B cell (primary cell): ENCODE results near the gene ZNF212. TPM values are rescaled to one million over a fixed set of nuclear protein-coding genes. Genes with fewer than 3 reads are reported as not detected.
"Not testable (repeated sequence)": the region's sequence is repeated elsewhere in the genome, so short reads cannot be mapped to it uniquely, and the experiment has no call there.

Experiments
- ATAC-seq: fragments of 200-7000 bp; cut with Tn5 transposase; one replicate; pipeline ENCODE4 v1.10.0; 2021; ENCODE audit warnings: low read depth, mild to moderate bottlenecking, moderate number of reproducible peaks, moderate library complexity
- CTCF ChIA-PET: fragments of 350-600 bp; sonication (Branson Sonifier 250); formaldehyde crosslinking; loops from one replicate; lab custom pipeline; 2021; ENCODE audit warnings: antibody characterized with exemption, inconsistent platforms; lab: Charles Lee
- POLR2A ChIA-PET: fragments of 350-600 bp; sonication (Branson Sonifier 250); formaldehyde crosslinking; loops from one replicate; lab custom pipeline; 2021; ENCODE audit warnings: antibody characterized with exemption; lab: Charles Lee
- DNase-seq: peaks from one replicate; pipeline ENCODE4 v3.0.0; 2013
- H2AFZ ChIP-seq: 2 replicates; pipeline ENCODE4 v1.6.1; 2012; ENCODE audit warnings: mild to moderate bottlenecking, low read depth, low read length; ENCODE audit not compliant: insufficient read depth, poor library complexity, severe bottlenecking
- H3K27ac ChIP-seq, 2 donors: 1 replicate in 1 of 2; 2 replicates in 1 of 2; pipeline ENCODE4 v1.5.1; 2012 to 2013; ENCODE audit warnings: low read length in 2 of 2, mild to moderate bottlenecking in 2 of 2, moderate library complexity in 1 of 2
- H3K27me3 ChIP-seq, 4 experiments: fragments of 200-600 bp in 1 of 4; sonication (generic) in 1 of 4; replicated peaks in 1 of 4; 1 replicate in 2 of 4; 2 replicates in 2 of 4; pipeline versions ENCODE4 v1.6.1 to v1.7.0; 2013 to 2016; ENCODE audit warnings: low read length in 3 of 4, mild to moderate bottlenecking in 2 of 4, mixed read lengths in 1 of 4, moderate library complexity in 1 of 4; ENCODE audit not compliant: insufficient read depth in 4 of 4, control insufficient read depth in 3 of 4; ENCODE audit errors: control extremely low read depth in 1 of 4
- H3K36me3 ChIP-seq, 2 experiments: replicated peaks in 1 of 2; 1 replicate in 1 of 2; 2 replicates in 1 of 2; pipeline versions ENCODE4 v1.6.1 to v1.7.1; 2013; ENCODE audit warnings: low read length in 1 of 2; ENCODE audit not compliant: insufficient read depth in 2 of 2, control insufficient read depth in 1 of 2; ENCODE audit errors: control extremely low read depth in 1 of 2, extremely low read depth in 1 of 2
- H3K4me1 ChIP-seq, 2 donors: fragments of 200-600 bp in 1 of 2; sonication (generic) in 1 of 2; 1 replicate in 1 of 2; 2 replicates in 1 of 2; pipeline versions ENCODE4 v1.5.1 to v1.6.1; 2013 to 2017; ENCODE audit warnings: low read length in 2 of 2; ENCODE audit not compliant: control insufficient read depth in 2 of 2, insufficient read depth in 2 of 2
- H3K4me2 ChIP-seq: replicated peaks from 2 replicates; pipeline ENCODE3; 2012; ENCODE audit warnings: mild to moderate bottlenecking, low read depth, low read length; ENCODE audit not compliant: poor library complexity, severe bottlenecking
- H3K4me3 ChIP-seq, 5 experiments: fragments of 200-600 bp in 1 of 5; sonication (generic) in 1 of 5; 1 replicate in 3 of 5; 2 replicates in 2 of 5; pipeline versions ENCODE4 v1.5.1 to v1.7.0; 2011 to 2016; ENCODE audit warnings: low read length in 4 of 5, mild to moderate bottlenecking in 4 of 5, low read depth in 2 of 5, control low read depth in 1 of 5, moderate library complexity in 1 of 5; ENCODE audit not compliant: insufficient read depth in 1 of 5; ENCODE audit errors: control extremely low read depth in 1 of 5, extremely low read depth in 1 of 5
- H3K79me2 ChIP-seq: fragments of 200-600 bp; sonication (generic); one replicate; pipeline ENCODE4 v1.6.0; 2016; ENCODE audit warnings: low read length; ENCODE audit not compliant: control insufficient read depth, insufficient read depth
- H3K9ac ChIP-seq: fragments of 200-600 bp; sonication (generic); 2 replicates; pipeline ENCODE4 v1.6.1; 2017; ENCODE audit warnings: mild to moderate bottlenecking, low read length, moderate library complexity
- H3K9me3 ChIP-seq, 3 donors: one replicate each; pipeline versions ENCODE4 v1.6.1 to v1.7.1; 2013; ENCODE audit warnings: low read length in 2 of 3; ENCODE audit not compliant: control insufficient read depth in 2 of 3, insufficient read depth in 1 of 3; ENCODE audit errors: control extremely low read depth in 1 of 3
- H4K20me1 ChIP-seq: 2 replicates; pipeline ENCODE4 v1.6.0; 2012; ENCODE audit warnings: mild to moderate bottlenecking, low read length; ENCODE audit not compliant: insufficient read depth, control insufficient read depth, poor library complexity, severe bottlenecking
- H3K27ac Mint-ChIP-seq: one replicate; pipeline ENCODE4 v1.8.0; 2021; ENCODE audit warnings: mixed read lengths
- H3K27me3 Mint-ChIP-seq: one replicate; pipeline ENCODE4 v1.8.0; 2021; ENCODE audit warnings: mixed read lengths
- H3K4me1 Mint-ChIP-seq: one replicate; pipeline ENCODE4 v1.8.0; 2021; ENCODE audit warnings: mixed read lengths
- H3K4me3 Mint-ChIP-seq: one replicate; pipeline ENCODE4 v1.8.0; 2021; ENCODE audit warnings: mixed read lengths
- H3K9me3 Mint-ChIP-seq: one replicate; pipeline ENCODE4 v1.8.0; 2022; ENCODE audit warnings: mixed read lengths; ENCODE audit not compliant: insufficient read depth
- CTCF ChIP-seq: fragments of 200-600 bp; IDR thresholded peaks from one replicate; pipeline ENCODE4 v1.8.0; 2022; ENCODE audit warnings: antibody characterized with exemption, mild to moderate bottlenecking
- EZH2 ChIP-seq: IDR thresholded peaks from 2 replicates; pipeline ENCODE4 v1.6.1; 2012; ENCODE audit warnings: borderline replicate concordance, low read depth, mild to moderate bottlenecking, moderate library complexity, low read length; ENCODE audit not compliant: insufficient read depth, poor library complexity, severe bottlenecking
- WGBS: methylation state at CpG from one replicate; pipeline ENCODE4 v1.1.5; 2013; ENCODE audit warnings: missing lambda C conversion rate; ENCODE audit not compliant: insufficient coverage; 5-methylcytosine and 5-hydroxymethylcytosine counted together
- intact Hi-C: fragments of 100-400 bp; cut with micrococcal nuclease; formaldehyde crosslinking; loops from one replicate; pipeline ENCODE4 v1.10.0; 2022
- polyA plus RNA-seq: library from polyadenylated mRNA; depleted of rRNA; stranded (reverse); fragments of >200 nt; gene quantifications from 2 replicates; pipeline ENCODE4 v1.2.3, GENCODE V29; 2012
- total RNA-seq, 2 donors: library from RNA; stranded (reverse); fragments of 120-200 nt in 1 of 2; gene quantifications; 1 replicate in 1 of 2; 2 replicates in 1 of 2; pipeline versions ENCODE4 v1.2.3 to v1.2.4, GENCODE V29; 2013 to 2022

The ZNF212 gene
- total and polyA plus RNA-seq, 2 donors (not counting 1 experiment from before 2014, with no cell fraction given) = 8.1 to 22.5 TPM

GRCh38 chr7:149266451-149266850 lies 27.0 kb downstream of the ZNF212 start:
- 97% methylated on average over 14 of the region's 21 CpGs for WGBS
- Mint-ChIP-seq H3K27ac (no peak overlapping the region), H3K4me1 (peaks cover 16% of the 10 kb centered on the region), H3K27me3 (no peaks in the 10 kb centered on the region), H3K4me3 (no peak overlapping the region), H3K9me3 (no peaks in the 10 kb centered on the region)
- peaks cover 1 to 39% of the 10 kb centered on the region in 2 experiments for H3K36me3 ChIP-seq
- CTCF ChIA-PET = interaction anchor here (1.0 kb wide), 1 partner anchor 15 kb away, joined by 3 read pairs; no protein-coding TSS in a partner anchor
- H3K4me3 ChIP-seq = no peak overlapping the region
- ATAC-seq = no peak
- intact Hi-C loops = loop anchor here (10.0 kb wide), 1 partner anchor 242 kb away; the partner anchor contains the start of gene PDIA4
- POLR2A ChIA-PET = no interaction called here
- peaks cover 18% of the 10 kb centered on the region for H4K20me1 ChIP-seq
- no peak for TF ChIP-seq CTCF
- TF ChIP-seq EZH2 = no peak
- H3K4me1 ChIP-seq = peaks cover 8 to 12% of the 10 kb centered on the region in 2 donors
- H3K79me2 ChIP-seq = peaks cover 14% of the 10 kb centered on the region
- no peak overlapping the region for H3K27ac ChIP-seq
- H2AFZ ChIP-seq = no peak overlapping the region
- H3K27me3 ChIP-seq = no peaks in the 10 kb centered on the region
- no peak overlapping the region for H3K4me2 ChIP-seq
- peaks cover 0 to 3% (median 0%) of the 10 kb centered on the region in 3 donors for H3K9me3 ChIP-seq
- no peak for DNase-seq
- no peak overlapping the region for H3K9ac ChIP-seq

GRCh38 chr7:149267733-149268132 lies 28.3 kb downstream of the ZNF212 start:
- Histone ChIP-seq H3K4me1 (peaks cover 6 to 7% of the 10 kb centered on the region in 2 donors), H3K79me2 (peaks cover 10% of the 10 kb centered on the region), H3K4me2 (no peak overlapping the region), H4K20me1 (peaks cover 18% of the 10 kb centered on the region), H3K9ac (no peak overlapping the region), H3K27me3 (no peaks in the 10 kb centered on the region), H2AFZ (no peak overlapping the region), H3K4me3 (no peak overlapping the region), H3K9me3 (no peaks in the 10 kb centered on the region), H3K36me3 (peaks cover 3 to 43% of the 10 kb centered on the region in 2 experiments), H3K27ac (no peak overlapping the region)
- no peak for DNase-seq
- no peak for ATAC-seq
- Mint-ChIP-seq H3K4me3 (no peak overlapping the region), H3K4me1 (peaks cover 12% of the 10 kb centered on the region), H3K9me3 (no peaks in the 10 kb centered on the region), H3K27ac (no peak overlapping the region), H3K27me3 (no peaks in the 10 kb centered on the region)
- intact Hi-C loops = loop anchor here (10.0 kb wide), 1 partner anchor 243 kb away; the partner anchor contains the start of gene PDIA4
- ChIA-PET CTCF (no interaction called here), POLR2A (no interaction called here)
- TF ChIP-seq CTCF (no peak), EZH2 (no peak)
- WGBS = 100% methylated on average over 4 of the region's 8 CpGs

- H3K4me1 Mint-ChIP-seq, H3K9ac ChIP-seq, H3K4me1 ChIP-seq, H3K27me3 Mint-ChIP-seq, H3K9me3 Mint-ChIP-seq, H3K4me3 ChIP-seq, H3K9me3 ChIP-seq, DNase-seq, H3K4me2 ChIP-seq, H3K4me3 Mint-ChIP-seq, H3K27ac ChIP-seq, H2AFZ ChIP-seq, intact Hi-C loops, ATAC-seq, H3K79me2 ChIP-seq, H3K27ac Mint-ChIP-seq, H3K27me3 ChIP-seq: not testable (repeated sequence)
- WGBS = 100% methylated on average over 2 of the region's 8 CpGs
- ChIA-PET POLR2A (interaction anchor here (1.5 kb wide), 1 partner anchor 13 kb away, joined by 3 read pairs; the partner anchor contains the start of gene ZNF783), CTCF (interaction anchor here (1.1 kb wide), 1 partner anchor 11 kb away, joined by 6 read pairs; no protein-coding TSS in a partner anchor)
- Histone ChIP-seq H4K20me1 (peaks cover 11% of the 10 kb centered on the region), H3K36me3 (peaks cover 8 to 51% of the 10 kb centered on the region in 2 experiments)
Observed at GRCh38 chr7:149274424-149274823, 35.0 kb downstream of the ZNF212 start.
